GM13976 (cell line): ENCODE measurements around the gene RERE.

Source experiments
- DNase-seq: peaks from one replicate; pipeline ENCODE4 v3.0.0; 2012; ENCODE audit warnings: low spot score
- in situ Hi-C: fragments of 300-500 bp; cut with MboI; formaldehyde crosslinking; loops from one replicate; pipeline ENCODE4 v1.12.0; 2022; ENCODE audit warnings: low sequenced_read_pairs, mixed read lengths, inconsistent platforms; ENCODE audit not compliant: unreplicated experiment
- TF ChIP-seq, protein P1 (sequence below): IDR thresholded peaks from 2 replicates; pipeline ENCODE4 v1.5.1; 2012; ENCODE audit warnings: borderline replicate concordance, mild to moderate bottlenecking; ENCODE audit not compliant: insufficient read depth; ENCODE audit errors: extremely low read depth, missing control alignments, control extremely low read depth

Gene RERE

DNA sequence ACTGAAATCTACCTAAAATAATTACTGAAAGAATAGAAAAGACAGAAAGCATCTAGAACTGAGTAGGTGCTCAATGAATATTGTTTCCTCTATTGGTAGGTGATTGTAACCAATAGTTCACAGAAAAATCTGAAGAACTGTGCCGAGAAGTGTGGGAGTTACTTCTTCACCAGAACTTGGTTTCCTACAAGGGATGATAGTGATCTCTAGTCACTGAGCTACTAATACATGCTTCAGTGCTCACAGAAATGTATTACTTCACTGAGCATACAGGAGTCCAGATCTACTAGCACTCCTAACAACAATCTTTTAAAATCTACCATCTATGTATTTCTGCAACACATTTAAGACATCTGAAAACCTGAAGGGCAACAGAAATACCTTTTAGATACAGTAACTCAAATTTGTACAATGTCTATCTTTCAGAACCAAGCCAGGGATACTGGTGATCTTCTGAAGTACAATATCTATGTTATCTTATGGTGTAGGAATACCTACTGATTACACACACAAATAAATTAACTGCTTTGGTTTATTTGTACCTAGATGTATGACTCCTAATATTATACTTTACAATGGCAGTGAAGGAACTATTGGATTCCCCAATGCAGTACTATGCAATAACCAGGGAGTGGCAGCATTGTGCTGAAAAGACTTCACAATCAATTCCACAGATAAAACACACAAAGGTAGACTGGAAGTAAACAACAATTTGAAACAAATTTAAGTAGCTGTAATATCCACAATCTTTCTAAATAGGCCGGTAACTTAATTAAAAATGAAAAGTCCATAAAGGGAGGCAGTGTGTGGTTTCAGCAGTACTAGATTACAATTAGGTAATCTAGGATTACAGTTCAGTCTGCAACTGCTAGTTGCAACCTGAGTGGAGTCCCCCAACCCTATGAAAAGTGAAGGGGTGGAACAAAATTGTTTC, 256.6 kb downstream of the RERE start:
- peak; percentile 30 for DNase-seq
- TF ChIP-seq, protein P1, sequence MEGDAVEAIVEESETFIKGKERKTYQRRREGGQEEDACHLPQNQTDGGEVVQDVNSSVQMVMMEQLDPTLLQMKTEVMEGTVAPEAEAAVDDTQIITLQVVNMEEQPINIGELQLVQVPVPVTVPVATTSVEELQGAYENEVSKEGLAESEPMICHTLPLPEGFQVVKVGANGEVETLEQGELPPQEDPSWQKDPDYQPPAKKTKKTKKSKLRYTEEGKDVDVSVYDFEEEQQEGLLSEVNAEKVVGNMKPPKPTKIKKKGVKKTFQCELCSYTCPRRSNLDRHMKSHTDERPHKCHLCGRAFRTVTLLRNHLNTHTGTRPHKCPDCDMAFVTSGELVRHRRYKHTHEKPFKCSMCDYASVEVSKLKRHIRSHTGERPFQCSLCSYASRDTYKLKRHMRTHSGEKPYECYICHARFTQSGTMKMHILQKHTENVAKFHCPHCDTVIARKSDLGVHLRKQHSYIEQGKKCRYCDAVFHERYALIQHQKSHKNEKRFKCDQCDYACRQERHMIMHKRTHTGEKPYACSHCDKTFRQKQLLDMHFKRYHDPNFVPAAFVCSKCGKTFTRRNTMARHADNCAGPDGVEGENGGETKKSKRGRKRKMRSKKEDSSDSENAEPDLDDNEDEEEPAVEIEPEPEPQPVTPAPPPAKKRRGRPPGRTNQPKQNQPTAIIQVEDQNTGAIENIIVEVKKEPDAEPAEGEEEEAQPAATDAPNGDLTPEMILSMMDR: peak; percentile 80
- in situ Hi-C loops: loop anchor here (10.0 kb wide), 1 partner anchor 294 kb away; no protein-coding TSS in a partner anchor

DNA sequence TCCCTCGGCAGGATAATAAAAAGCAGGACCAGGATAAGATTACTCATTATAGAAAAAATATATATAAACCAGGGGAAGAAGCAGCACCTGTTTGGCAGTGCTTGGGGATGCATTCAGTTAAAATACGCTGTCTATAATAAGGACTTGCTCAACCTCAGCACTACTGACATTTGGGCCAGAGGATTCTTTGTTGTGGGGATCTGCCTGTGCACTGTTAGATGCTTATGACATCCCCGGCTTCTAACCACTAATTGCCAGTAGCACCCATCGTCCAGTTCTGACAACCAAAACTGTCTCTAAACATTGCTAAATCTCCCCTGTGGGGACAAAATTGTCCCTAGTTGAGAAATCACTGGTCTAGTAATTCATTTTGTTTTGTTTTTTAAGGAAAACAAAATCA, 257.4 kb downstream of the RERE start:
- DNase-seq: no peak
- TF ChIP-seq, protein P1: no peak
- in situ Hi-C loops: loop anchor here (10.0 kb wide), 1 partner anchor 295 kb away; no protein-coding TSS in a partner anchor

- TF ChIP-seq, protein P1: no peak
- in situ Hi-C loops: no loop called here
- DNase-seq: no peak
These were observed 261.9 kb downstream of the RERE start for GRCh38 chr1:8555582-8555981.

GRCh38 chr1:8554956-8555534, 262.4 kb downstream of the RERE start:
- no peak for DNase-seq
- in situ Hi-C loops: no loop called here
- TF ChIP-seq, protein P1: no peak

DNA sequence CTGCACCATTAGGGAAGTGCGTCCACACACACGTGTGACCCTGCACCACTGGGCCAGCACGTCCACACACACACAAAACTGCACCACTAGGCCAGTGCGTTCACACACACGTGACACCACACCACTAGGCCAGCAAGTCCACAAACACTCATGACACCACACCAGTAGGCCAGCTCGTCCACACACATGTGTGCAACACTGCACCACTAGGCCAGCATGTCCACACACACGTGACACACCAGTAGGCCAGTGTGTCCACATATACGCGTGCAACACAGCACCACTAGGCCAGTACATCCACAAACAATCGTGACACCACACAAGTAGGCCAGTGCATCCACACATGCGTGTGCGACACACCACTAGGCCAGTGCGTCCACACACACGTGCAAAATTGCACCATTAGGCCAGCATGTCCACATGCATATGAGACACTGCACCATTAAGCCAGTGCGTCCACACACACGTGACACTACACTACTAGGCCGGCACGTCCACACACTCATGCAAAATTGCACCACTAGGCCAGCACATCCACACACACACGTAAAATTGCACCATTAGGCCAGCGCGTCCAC, 264.5 kb downstream of the RERE start:
- no peak for DNase-seq
- TF ChIP-seq, protein P1: no peak
- in situ Hi-C loops: no loop called here

GRCh38 chr1:8551613-8552489, 265.6 kb downstream of the RERE start:
- TF ChIP-seq, protein P1: no peak
- no peak for DNase-seq
- in situ Hi-C loops: no loop called here
